SK-N-SH treated with all-trans-retinoic acid at 6 μM for 48 hours (cell line): ENCODE data around the gene AKT3.
"Not testable (repeated sequence)": the region's sequence is repeated elsewhere in the genome, so short reads cannot be mapped to it uniquely, and the experiment has no call there.

Experiments
- ATAC-seq: fragments of 200-7000 bp; cut with Tn5 transposase; 3 replicates; pipeline ENCODE4 v1.9.1; 2020; ENCODE audit warnings: mild to moderate bottlenecking, moderate library complexity
- BACH2 ChIP-seq: fragments of 250-450 bp; sonication (Bioruptor Pico); IDR thresholded peaks from 2 replicates; pipeline ENCODE4 v1.9.0; 2021; ENCODE audit warnings: mild to moderate bottlenecking, borderline replicate concordance
- CREB5 ChIP-seq: fragments of 250-450 bp; sonication (Bioruptor Pico); IDR thresholded peaks from 2 replicates; pipeline ENCODE4 v1.5.1; 2020; ENCODE audit warnings: low read depth, mild to moderate bottlenecking, moderate library complexity
- CSDC2 ChIP-seq: fragments of 250-450 bp; sonication (Bioruptor Pico); IDR thresholded peaks from 2 replicates; pipeline ENCODE4 v1.5.0; 2020; ENCODE audit warnings: mild to moderate bottlenecking, moderate library complexity
- ESRRG ChIP-seq: fragments of 250-450 bp; sonication (Bioruptor Pico); IDR thresholded peaks from 2 replicates; pipeline ENCODE4 v1.6.1; 2021; ENCODE audit warnings: mild to moderate bottlenecking
- GLIS3 ChIP-seq: fragments of 250-450 bp; sonication (Bioruptor Pico); IDR thresholded peaks from 2 replicates; pipeline ENCODE4 v1.5.0; 2020; ENCODE audit warnings: mild to moderate bottlenecking, moderate library complexity
- ISL1 ChIP-seq: fragments of 250-450 bp; sonication (Bioruptor Pico); IDR thresholded peaks from 2 replicates; pipeline ENCODE4 v2.1.2; 2022; ENCODE audit warnings: mild to moderate bottlenecking, moderate library complexity
- OSR1 ChIP-seq: fragments of 250-450 bp; sonication (Bioruptor Pico); IDR thresholded peaks from 2 replicates; pipeline ENCODE4 v1.8.0; 2022; ENCODE audit warnings: moderate library complexity, mild to moderate bottlenecking, inconsistent platforms
- POU6F1 ChIP-seq: fragments of 250-450 bp; sonication (Bioruptor Pico); IDR thresholded peaks from 2 replicates; pipeline ENCODE4 v1.8.0; 2021; ENCODE audit warnings: low read depth, mild to moderate bottlenecking, moderate library complexity, borderline replicate concordance
- PPARA ChIP-seq: fragments of 250-450 bp; sonication (Bioruptor Pico); IDR thresholded peaks from 2 replicates; pipeline ENCODE4 v1.5.0; 2020; ENCODE audit warnings: mild to moderate bottlenecking, borderline replicate concordance
- RARB ChIP-seq: fragments of 250-450 bp; sonication (Bioruptor Pico); IDR thresholded peaks from 2 replicates; pipeline ENCODE4 v1.8.0; 2021; ENCODE audit warnings: mild to moderate bottlenecking, moderate library complexity
- SNAI2 ChIP-seq: fragments of 250-450 bp; sonication (Bioruptor Pico); IDR thresholded peaks from 2 replicates; pipeline ENCODE4 v1.5.0; 2020; ENCODE audit warnings: mild to moderate bottlenecking, moderate library complexity
- TSHZ2 ChIP-seq: fragments of 250-450 bp; sonication (Bioruptor Pico); IDR thresholded peaks from 2 replicates; pipeline ENCODE4 v1.5.0; 2020; ENCODE audit warnings: mild to moderate bottlenecking, moderate library complexity
- ZC3H10 ChIP-seq: fragments of 250-450 bp; sonication (Bioruptor Pico); IDR thresholded peaks from 2 replicates; pipeline ENCODE4 v1.5.1; 2021; ENCODE audit warnings: mild to moderate bottlenecking, moderate library complexity
- ZFP30 ChIP-seq: fragments of 450-650 bp; formaldehyde crosslinking; IDR thresholded peaks from 2 replicates; pipeline ENCODE4 v1.5.0; 2022; ENCODE audit warnings: mild to moderate bottlenecking, moderate library complexity
- ZNF565 ChIP-seq: fragments of 450-650 bp; formaldehyde crosslinking; conservative IDR thresholded peaks from 2 replicates; pipeline ENCODE4 v1.5.0; 2020; ENCODE audit warnings: low read depth, mild to moderate bottlenecking, moderate library complexity
- ZNF8 ChIP-seq: fragments of 450-650 bp; formaldehyde crosslinking; IDR thresholded peaks from 2 replicates; pipeline ENCODE4 v1.5.0; 2020; ENCODE audit warnings: mild to moderate bottlenecking, moderate library complexity
- TF ChIP-seq, protein P1 (sequence below): fragments of 250-450 bp; sonication (Bioruptor Pico); IDR thresholded peaks from 2 replicates; pipeline ENCODE4 v1.8.0; 2020; ENCODE audit warnings: mild to moderate bottlenecking, moderate library complexity, borderline replicate concordance

The AKT3 gene

GRCh38 chr1:243667133-243667532 lies 182.9 kb downstream of the AKT3 start (continued):
- TF ChIP-seq TSHZ2 (CRISPR knock-in tag) (no peak), OSR1 (CRISPR knock-in tag) (no peak)
- TF ChIP-seq, all 23 proteins: peak for 0

GRCh38 chr1:243663651-243664050 lies 186.4 kb downstream of the AKT3 start:
- no peak for TF ChIP-seq PPARA (CRISPR knock-in tag)
- TF ChIP-seq, protein P1, sequence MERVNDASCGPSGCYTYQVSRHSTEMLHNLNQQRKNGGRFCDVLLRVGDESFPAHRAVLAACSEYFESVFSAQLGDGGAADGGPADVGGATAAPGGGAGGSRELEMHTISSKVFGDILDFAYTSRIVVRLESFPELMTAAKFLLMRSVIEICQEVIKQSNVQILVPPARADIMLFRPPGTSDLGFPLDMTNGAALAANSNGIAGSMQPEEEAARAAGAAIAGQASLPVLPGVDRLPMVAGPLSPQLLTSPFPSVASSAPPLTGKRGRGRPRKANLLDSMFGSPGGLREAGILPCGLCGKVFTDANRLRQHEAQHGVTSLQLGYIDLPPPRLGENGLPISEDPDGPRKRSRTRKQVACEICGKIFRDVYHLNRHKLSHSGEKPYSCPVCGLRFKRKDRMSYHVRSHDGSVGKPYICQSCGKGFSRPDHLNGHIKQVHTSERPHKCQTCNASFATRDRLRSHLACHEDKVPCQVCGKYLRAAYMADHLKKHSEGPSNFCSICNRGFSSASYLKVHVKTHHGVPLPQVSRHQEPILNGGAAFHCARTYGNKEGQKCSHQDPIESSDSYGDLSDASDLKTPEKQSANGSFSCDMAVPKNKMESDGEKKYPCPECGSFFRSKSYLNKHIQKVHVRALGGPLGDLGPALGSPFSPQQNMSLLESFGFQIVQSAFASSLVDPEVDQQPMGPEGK (CRISPR knock-in tag): no peak
- TF ChIP-seq SNAI2 (CRISPR knock-in tag): no peak
- TF ChIP-seq ZNF565 (CRISPR knock-in tag): no peak
- no peak for TF ChIP-seq CREB5 (CRISPR knock-in tag)
- no peak for TF ChIP-seq RARB
- ATAC-seq: no peak

DNA sequence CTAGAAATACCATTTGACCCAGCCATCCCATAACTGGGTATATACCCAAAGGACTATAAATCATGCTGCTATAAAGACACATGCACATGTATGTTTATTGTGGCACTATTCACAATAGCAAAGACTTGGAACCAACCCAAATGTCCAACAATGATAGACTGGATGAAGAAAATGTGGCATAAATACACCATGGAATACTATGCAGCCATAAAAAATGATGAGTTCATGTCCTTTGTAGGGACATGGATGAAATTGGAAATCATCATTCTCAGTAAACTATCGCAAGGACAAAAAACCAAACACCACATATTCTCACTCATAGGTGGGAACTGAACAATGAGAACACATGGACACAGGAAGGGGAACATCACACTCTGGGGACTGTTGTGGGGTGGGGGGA lies 187.9 kb downstream of the AKT3 start:
- not testable (repeated sequence) for ATAC-seq

- ATAC-seq: no peak
- no peak for TF ChIP-seq ZNF8 (CRISPR knock-in tag)
- TF ChIP-seq CREB5 (CRISPR knock-in tag): no peak
- no peak for TF ChIP-seq PPARA (CRISPR knock-in tag)
- no peak for TF ChIP-seq ESRRG (CRISPR knock-in tag)
- no peak for TF ChIP-seq ZC3H10
- TF ChIP-seq ZNF565 (CRISPR knock-in tag): no peak
- no peak for TF ChIP-seq SNAI2 (CRISPR knock-in tag)
- TF ChIP-seq RARB: no peak
- TF ChIP-seq TSHZ2 (CRISPR knock-in tag): no peak
- no peak for TF ChIP-seq ZFP30 (CRISPR knock-in tag)
- no peak for TF ChIP-seq CSDC2 (CRISPR knock-in tag)
- TF ChIP-seq, all 23 proteins: peak for 0
These were observed 191.4 kb downstream of the AKT3 start for GRCh38 chr1:243658594-243659105.

DNA sequence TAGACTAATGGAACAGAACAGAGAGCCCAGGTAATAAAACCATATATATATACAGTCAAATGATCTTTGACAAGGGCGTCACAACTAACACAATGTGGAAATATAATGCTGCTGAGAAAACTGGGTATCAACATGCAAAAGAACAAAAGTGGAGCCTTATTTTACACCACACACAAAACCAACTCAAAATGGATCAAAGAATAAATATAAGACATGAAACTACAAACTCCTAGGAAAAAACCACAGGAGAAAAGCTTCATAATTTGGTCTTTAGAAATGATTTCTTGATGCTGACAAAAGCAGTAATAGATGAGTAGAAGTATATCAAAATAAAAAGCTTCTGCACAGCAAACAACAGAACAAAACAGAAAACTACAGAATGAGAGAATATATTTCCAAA lies 192.2 kb downstream of the AKT3 start:
- ATAC-seq: no peak
- TF ChIP-seq SNAI2 (CRISPR knock-in tag): no peak
- no peak for TF ChIP-seq ISL1
- no peak for TF ChIP-seq PPARA (CRISPR knock-in tag)
- no peak for TF ChIP-seq POU6F1 (CRISPR knock-in tag)
- TF ChIP-seq CREB5 (CRISPR knock-in tag): no peak
- no peak for TF ChIP-seq GLIS3 (CRISPR knock-in tag)
- TF ChIP-seq RARB: no peak
- TF ChIP-seq, protein P1 (CRISPR knock-in tag): no peak
- TF ChIP-seq BACH2: no peak
